GM12878 (cell line): ENCODE results near the gene TXNRD1. TPM values are rescaled to one million over a fixed set of nuclear protein-coding genes. Genes with fewer than 3 reads are reported as not detected.

ENCODE experiments used
- ATAC-seq: fragments of 200-7000 bp; cut with Tn5 transposase; 3 replicates; pipeline ENCODE4 v1.9.1; 2020; ENCODE audit warnings: mild to moderate bottlenecking, moderate library complexity
- BruUV-seq: library from RNA; stranded (reverse); fragments of 400-500 nt; replicated peaks from 2 replicates; lab custom pipeline; 2021; lab: Mats Ljungman, UMichigan
- CTCF ChIA-PET: fragments of 300-600 bp; sonication (Branson Sonifier 250); formaldehyde crosslinking; extraction: SDS; loops from one replicate; lab custom pipeline; 2021; ENCODE audit warnings: inconsistent platforms; lab: Yijun Ruan, JAX
- POLR2A ChIA-PET: fragments of 350-600 bp; formaldehyde crosslinking; extraction: SDS; loops from one replicate; lab custom pipeline; 2021; ENCODE audit warnings: inconsistent platforms; lab: Charles Lee
- RAD21 ChIA-PET: fragments of 300-600 bp; sonication (Branson Sonifier 250); formaldehyde crosslinking; loops from one replicate; lab custom pipeline; 2023; ENCODE audit warnings: antibody characterized with exemption; ENCODE audit not compliant: unreplicated experiment; lab: Charles Lee
- SMC1A ChIA-PET: fragments of 300-600 bp; sonication (Branson Sonifier 250); formaldehyde crosslinking; loops from one replicate; lab custom pipeline; 2023; ENCODE audit not compliant: unreplicated experiment, uncharacterized antibody; lab: Charles Lee
- DNase-seq: peaks from one replicate; pipeline ENCODE4 v3.0.0-alpha.2; 2011; ENCODE audit warnings: low read depth, low spot score
- FAIRE-seq: peaks from 3 replicates; lab custom pipeline; 2011; peaks lifted over from hg19 to GRCh38; lab: Jason Lieb, UNC
- H2AFZ ChIP-seq: 2 replicates; pipeline ENCODE4 v1.6.0; 2011; ENCODE audit warnings: low read depth, low read length, control low read depth; ENCODE audit not compliant: control insufficient read depth
- H3K27ac ChIP-seq: 2 replicates; pipeline ENCODE4 v1.5.1; 2011; ENCODE audit warnings: control low read depth; ENCODE audit not compliant: control insufficient read depth, insufficient read depth
- H3K27me3 ChIP-seq, 2 experiments: replicated peaks in 1 of 2; 2 replicates each; pipeline versions ENCODE4 v1.6.0 to v1.6.1; 2011; ENCODE audit warnings: low read length in 1 of 2; ENCODE audit not compliant: control insufficient read depth in 2 of 2, insufficient read depth in 2 of 2
- H3K36me3 ChIP-seq, 2 experiments: 2 replicates each; pipeline ENCODE4 v1.5.1; 2011; ENCODE audit warnings: low read length in 1 of 2; ENCODE audit not compliant: control insufficient read depth in 2 of 2, insufficient read depth in 2 of 2
- H3K4me1 ChIP-seq: 2 replicates; pipeline ENCODE4 v1.6.1; 2011; ENCODE audit warnings: mild to moderate bottlenecking, low read length, moderate library complexity, mixed read lengths; ENCODE audit not compliant: control insufficient read depth, insufficient read depth
- H3K4me2 ChIP-seq: 2 replicates; pipeline ENCODE4 v1.6.0; 2011; ENCODE audit warnings: control low read depth; ENCODE audit not compliant: control insufficient read depth, insufficient read depth
- H3K4me3 ChIP-seq: fragments of 200-600 bp; sonication (generic); 2 replicates; pipeline ENCODE4 v1.5.1; 2016
- H3K79me2 ChIP-seq: 2 replicates; pipeline ENCODE4 v1.6.0; 2011; ENCODE audit warnings: low read length; ENCODE audit not compliant: control insufficient read depth, insufficient read depth
- H3K9ac ChIP-seq: 2 replicates; pipeline ENCODE4 v1.8.0; 2011; ENCODE audit warnings: low read length, control low read depth, mixed read lengths; ENCODE audit not compliant: control insufficient read depth, insufficient read depth
- H3K9me3 ChIP-seq: replicated peaks from 3 replicates; pipeline ENCODE4 v1.5.1; 2011; ENCODE audit warnings: mild to moderate bottlenecking, low read length; ENCODE audit not compliant: control insufficient read depth, insufficient read depth
- H4K20me1 ChIP-seq: 2 replicates; pipeline ENCODE4 v1.6.0; 2011; ENCODE audit not compliant: control insufficient read depth, insufficient read depth
- CBFB ChIP-seq: IDR thresholded peaks from 2 replicates; pipeline ENCODE4 v1.6.1; 2016; ENCODE audit warnings: antibody characterized with exemption, low read depth
- CHD4 ChIP-seq: fragments of 200-600 bp; sonication (generic); IDR thresholded peaks from 2 replicates; pipeline ENCODE4 v1.6.1; 2016; ENCODE audit warnings: mild to moderate bottlenecking
- FOXM1 ChIP-seq: IDR thresholded peaks from 2 replicates; pipeline ENCODE4 v1.6.1; 2012; ENCODE audit warnings: low read depth, mild to moderate bottlenecking, inconsistent platforms, low read length, moderate library complexity
- IRF4 ChIP-seq: IDR thresholded peaks from 2 replicates; pipeline ENCODE4 v1.6.1; 2011; ENCODE audit warnings: low read depth, low read length
- KLF5 ChIP-seq: fragments of 450-650 bp; IDR thresholded peaks from 2 replicates; pipeline ENCODE4 v1.6.1; 2014; ENCODE audit warnings: mild to moderate bottlenecking; ENCODE audit not compliant: partially characterized antibody
- MEF2B ChIP-seq: fragments of 450-650 bp; IDR thresholded peaks from 2 replicates; pipeline ENCODE4 v1.6.1; 2018; ENCODE audit warnings: mild to moderate bottlenecking, moderate library complexity; ENCODE audit not compliant: partially characterized antibody, poor library complexity, severe bottlenecking
- POLR2AphosphoS5 ChIP-seq: IDR thresholded peaks from 2 replicates; pipeline ENCODE4 v1.6.1; 2011; ENCODE audit warnings: mild to moderate bottlenecking, low read length, inconsistent platforms
- STAT3 ChIP-seq: IDR thresholded peaks from 2 replicates; pipeline ENCODE4 v1.6.1; 2011; ENCODE audit warnings: low read depth, low read length, improper control_type of control experiment
- SUPT20H ChIP-seq: IDR thresholded peaks from 2 replicates; pipeline ENCODE4 v1.6.1; 2011; ENCODE audit warnings: low read depth, mild to moderate bottlenecking, low read length, moderate library complexity, borderline replicate concordance; ENCODE audit not compliant: control insufficient read depth
- TARDBP ChIP-seq: IDR thresholded peaks from 2 replicates; pipeline ENCODE4 v1.6.1; 2016; ENCODE audit warnings: borderline replicate concordance
- TBL1XR1 ChIP-seq: IDR thresholded peaks from 2 replicates; pipeline ENCODE4 v1.6.1; 2012; ENCODE audit warnings: low read depth, low read length, improper control_type of control experiment
- WGBS: methylation state at CpG from one replicate; pipeline ENCODE4 v1.1.6; 2016; ENCODE audit warnings: low lambda C conversion rate; ENCODE audit not compliant: insufficient replicate concordance, insufficient coverage; ENCODE audit errors: missing lambda C conversion rate; 5-methylcytosine and 5-hydroxymethylcytosine counted together
- in situ Hi-C: fragments of 300-500 bp; cut with MboI; formaldehyde crosslinking; loops from 9 replicates; pipeline ENCODE4 v1.14.3; 2018; ENCODE audit warnings: mixed read lengths
- intact Hi-C: fragments of 100-400 bp; cut with micrococcal nuclease; formaldehyde crosslinking; loops from one replicate; pipeline ENCODE4 v1.14.2; 2022; ENCODE audit not compliant: unreplicated experiment
- polyA plus RNA-seq, 11 experiments: library from polyadenylated mRNA; depleted of rRNA in 4 of 11; unstranded in 6 of 11; stranded (reverse) in 5 of 11; fragments of >200 nt; fragmentation: Nextera tagmentation in 4 of 11; fragmentation: Illumina TruSeq in 1 of 11; extraction: Ambion mirVana in 4 of 11; extraction: Trizol in 1 of 11; gene quantifications; 1 replicate in 1 of 11; 2 replicates in 10 of 11; pipeline versions ENCODE4 v1.2.1 to v1.2.3, GENCODE V29; 2011 to 2016; ENCODE audit warnings: inconsistent platforms in 2 of 11, missing spikeins in 2 of 11, low read depth in 1 of 11
- total RNA-seq, 4 experiments: library from RNA; depleted of rRNA in 3 of 4; stranded (reverse); fragments of >200 nt in 3 of 4; fragmentation: Illumina TruSeq in 1 of 4; extraction: Trizol in 1 of 4; gene quantifications; 2 replicates each; pipeline versions ENCODE4 v1.2.1 to v1.2.3, GENCODE V29; 2013 to 2021
- TF ChIP-seq, protein P1 (sequence below): fragments of 450-650 bp; IDR thresholded peaks from 2 replicates; pipeline ENCODE4 v1.6.1; 2017; ENCODE audit warnings: mild to moderate bottlenecking, low read depth, inconsistent platforms; ENCODE audit not compliant: poor library complexity, severe bottlenecking
- TF ChIP-seq, protein P2 (sequence below): IDR thresholded peaks from 2 replicates; pipeline ENCODE4 v1.6.1; 2011; ENCODE audit warnings: borderline replicate concordance, low read depth, mild to moderate bottlenecking, moderate library complexity, mixed read lengths, low read length; ENCODE audit not compliant: insufficient read depth; ENCODE audit errors: extremely low read length
- TF ChIP-seq, protein P3 (sequence below): fragments of 450-650 bp; IDR thresholded peaks from 2 replicates; pipeline ENCODE4 v1.6.1; 2016; ENCODE audit warnings: mild to moderate bottlenecking
- TF ChIP-seq, protein P4 (sequence below): IDR thresholded peaks from 2 replicates; pipeline ENCODE4 v1.6.1; 2011; ENCODE audit warnings: low read depth, low read length, improper control_type of control experiment, borderline replicate concordance

The TXNRD1 gene
- total and polyA plus RNA-seq, 10 of the 15 experiments (the other 5 are each of a cell fraction or from before 2014, with no cell fraction given) = 52.6 to 84.6 (median 67.8) TPM

DNA sequence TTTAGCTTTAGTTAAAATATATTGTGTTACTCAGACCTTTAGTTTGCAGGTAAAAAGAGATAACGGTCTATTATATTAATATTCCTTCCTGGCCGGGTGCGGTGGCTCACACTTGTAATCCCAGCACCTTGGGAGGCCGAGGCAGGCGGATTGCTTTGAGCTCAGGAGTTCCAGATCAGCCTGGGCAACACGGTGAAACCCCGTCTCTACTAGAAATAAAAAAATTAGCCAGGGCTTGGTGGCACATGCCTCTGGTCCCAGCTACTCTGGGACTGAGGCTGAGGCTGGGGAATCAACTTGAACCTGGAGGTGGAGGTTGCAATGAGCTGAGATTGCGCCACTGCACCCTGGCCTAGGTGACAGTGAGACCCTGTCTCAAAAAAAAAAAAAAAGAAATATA is 74.7 kb downstream of the TXNRD1 start (continued):
- TF ChIP-seq, protein P1, sequence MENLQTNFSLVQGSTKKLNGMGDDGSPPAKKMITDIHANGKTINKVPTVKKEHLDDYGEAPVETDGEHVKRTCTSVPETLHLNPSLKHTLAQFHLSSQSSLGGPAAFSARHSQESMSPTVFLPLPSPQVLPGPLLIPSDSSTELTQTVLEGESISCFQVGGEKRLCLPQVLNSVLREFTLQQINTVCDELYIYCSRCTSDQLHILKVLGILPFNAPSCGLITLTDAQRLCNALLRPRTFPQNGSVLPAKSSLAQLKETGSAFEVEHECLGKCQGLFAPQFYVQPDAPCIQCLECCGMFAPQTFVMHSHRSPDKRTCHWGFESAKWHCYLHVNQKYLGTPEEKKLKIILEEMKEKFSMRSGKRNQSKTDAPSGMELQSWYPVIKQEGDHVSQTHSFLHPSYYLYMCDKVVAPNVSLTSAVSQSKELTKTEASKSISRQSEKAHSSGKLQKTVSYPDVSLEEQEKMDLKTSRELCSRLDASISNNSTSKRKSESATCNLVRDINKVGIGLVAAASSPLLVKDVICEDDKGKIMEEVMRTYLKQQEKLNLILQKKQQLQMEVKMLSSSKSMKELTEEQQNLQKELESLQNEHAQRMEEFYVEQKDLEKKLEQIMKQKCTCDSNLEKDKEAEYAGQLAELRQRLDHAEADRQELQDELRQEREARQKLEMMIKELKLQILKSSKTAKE = no peak

DNA sequence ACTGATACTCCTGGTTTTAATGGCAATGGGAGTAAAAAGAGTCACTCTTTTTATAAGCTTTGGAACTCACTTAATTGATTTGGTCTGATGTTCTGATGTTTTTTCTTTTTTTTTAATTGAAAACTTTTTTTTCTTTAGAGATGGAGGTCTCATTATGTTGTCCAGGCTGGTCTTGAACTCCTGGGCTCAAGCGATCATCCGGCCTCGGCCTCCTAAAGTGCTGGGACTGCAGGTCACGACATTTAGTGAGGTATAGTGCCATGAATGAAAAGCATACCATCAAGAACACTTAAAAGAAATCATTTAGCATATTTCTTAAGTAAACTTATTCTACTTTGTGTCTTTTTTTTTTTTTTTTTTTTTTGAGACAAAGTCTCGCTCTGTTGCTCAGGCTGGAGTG is 75.3 kb downstream of the TXNRD1 start:
- Histone ChIP-seq H3K27me3 (no peaks in the 10 kb centered on the region), H3K79me2 (peaks cover 69% of the 10 kb centered on the region), H3K4me3 (no peak overlapping the region), H3K9me3 (no peaks in the 10 kb centered on the region), H4K20me1 (no peaks in the 10 kb centered on the region; the same call in 1 of the 2 replicates), H3K4me2 (no peak overlapping the region), H3K9ac (no peak overlapping the region), H3K4me1 (peaks cover 6% of the 10 kb centered on the region), H3K27ac (no peak overlapping the region), H2AFZ (no peak overlapping the region), H3K36me3 (peaks cover 6 to 17% of the 10 kb centered on the region in 2 experiments)
- over 99% methylated on average over 4 of the region's 5 CpGs for WGBS
- in situ Hi-C loops (no loop called here), intact Hi-C loops (no loop called here)
- DNase-seq = no peak
- SMC1A ChIA-PET = interaction anchor here (0.9 to 8.1 kb wide), 3 partner anchors 9 to 62 kb away, joined by 3 to 58 read pairs (median 26); no protein-coding TSS in a partner anchor
- no peak for FAIRE-seq
- BruUV-seq = no TSS peak
- POLR2A ChIA-PET = interaction anchor here (1.0 to 4.7 kb wide), 2 partner anchors 12 to 153 kb away, joined by 3 to 42 read pairs; partner anchors contain the start of genes EID3 and NFYB
- CTCF ChIA-PET = interaction anchor here (0.7 to 1.1 kb wide), 2 partner anchors 17 to 29 kb away, joined by 3 to 4 read pairs; no protein-coding TSS in a partner anchor
- RAD21 ChIA-PET = interaction anchor here (0.6 to 5.6 kb wide), 3 partner anchors 15 to 70 kb away, joined by 3 to 41 read pairs (median 4); no protein-coding TSS in a partner anchor
- no peak for ATAC-seq
- TF ChIP-seq SUPT20H = no peak
- no peak for TF ChIP-seq IRF4
- TF ChIP-seq POLR2AphosphoS5 = no peak
- no peak for TF ChIP-seq FOXM1
- TF ChIP-seq, protein P2, sequence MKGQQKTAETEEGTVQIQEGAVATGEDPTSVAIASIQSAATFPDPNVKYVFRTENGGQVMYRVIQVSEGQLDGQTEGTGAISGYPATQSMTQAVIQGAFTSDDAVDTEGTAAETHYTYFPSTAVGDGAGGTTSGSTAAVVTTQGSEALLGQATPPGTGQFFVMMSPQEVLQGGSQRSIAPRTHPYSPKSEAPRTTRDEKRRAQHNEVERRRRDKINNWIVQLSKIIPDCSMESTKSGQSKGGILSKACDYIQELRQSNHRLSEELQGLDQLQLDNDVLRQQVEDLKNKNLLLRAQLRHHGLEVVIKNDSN = no peak
- no peak for TF ChIP-seq MEF2B
- no peak for TF ChIP-seq STAT3
- TF ChIP-seq TARDBP = no peak
- no peak for TF ChIP-seq CHD4
- TF ChIP-seq TBL1XR1 = no peak
- TF ChIP-seq CBFB = no peak
- TF ChIP-seq KLF5 = no peak
- TF ChIP-seq, protein P3, sequence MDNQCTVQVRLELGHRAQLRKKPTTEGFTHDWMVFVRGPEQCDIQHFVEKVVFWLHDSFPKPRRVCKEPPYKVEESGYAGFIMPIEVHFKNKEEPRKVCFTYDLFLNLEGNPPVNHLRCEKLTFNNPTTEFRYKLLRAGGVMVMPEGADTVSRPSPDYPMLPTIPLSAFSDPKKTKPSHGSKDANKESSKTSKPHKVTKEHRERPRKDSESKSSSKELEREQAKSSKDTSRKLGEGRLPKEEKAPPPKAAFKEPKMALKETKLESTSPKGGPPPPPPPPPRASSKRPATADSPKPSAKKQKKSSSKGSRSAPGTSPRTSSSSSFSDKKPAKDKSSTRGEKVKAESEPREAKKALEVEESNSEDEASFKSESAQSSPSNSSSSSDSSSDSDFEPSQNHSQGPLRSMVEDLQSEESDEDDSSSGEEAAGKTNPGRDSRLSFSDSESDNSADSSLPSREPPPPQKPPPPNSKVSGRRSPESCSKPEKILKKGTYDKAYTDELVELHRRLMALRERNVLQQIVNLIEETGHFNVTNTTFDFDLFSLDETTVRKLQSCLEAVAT = no peak
- TF ChIP-seq, protein P4, sequence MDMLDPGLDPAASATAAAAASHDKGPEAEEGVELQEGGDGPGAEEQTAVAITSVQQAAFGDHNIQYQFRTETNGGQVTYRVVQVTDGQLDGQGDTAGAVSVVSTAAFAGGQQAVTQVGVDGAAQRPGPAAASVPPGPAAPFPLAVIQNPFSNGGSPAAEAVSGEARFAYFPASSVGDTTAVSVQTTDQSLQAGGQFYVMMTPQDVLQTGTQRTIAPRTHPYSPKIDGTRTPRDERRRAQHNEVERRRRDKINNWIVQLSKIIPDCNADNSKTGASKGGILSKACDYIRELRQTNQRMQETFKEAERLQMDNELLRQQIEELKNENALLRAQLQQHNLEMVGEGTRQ = no peak
